SK-N-SH treated with all-trans-retinoic acid at 6 μM for 48 hours (cell line): ENCODE measurements around the gene FAM53A.

ENCODE experiments used
- ATAC-seq: fragments of 200-7000 bp; cut with Tn5 transposase; 3 replicates; pipeline ENCODE4 v1.9.1; 2020; ENCODE audit warnings: mild to moderate bottlenecking, moderate library complexity
- ARNTL ChIP-seq: fragments of 450-650 bp; formaldehyde crosslinking; IDR thresholded peaks from 2 replicates; pipeline ENCODE4 v1.5.0; 2020; ENCODE audit warnings: low read depth, mild to moderate bottlenecking, moderate library complexity, borderline replicate concordance
- CSDC2 ChIP-seq: fragments of 250-450 bp; sonication (Bioruptor Pico); IDR thresholded peaks from 2 replicates; pipeline ENCODE4 v1.5.0; 2020; ENCODE audit warnings: mild to moderate bottlenecking, moderate library complexity
- CSRNP3 ChIP-seq: fragments of 250-450 bp; sonication (Bioruptor Pico); IDR thresholded peaks from 2 replicates; pipeline ENCODE4 v1.5.1; 2021; ENCODE audit warnings: mild to moderate bottlenecking, moderate library complexity
- GLIS3 ChIP-seq: fragments of 250-450 bp; sonication (Bioruptor Pico); IDR thresholded peaks from 2 replicates; pipeline ENCODE4 v1.5.0; 2020; ENCODE audit warnings: mild to moderate bottlenecking, moderate library complexity
- ISL1 ChIP-seq: fragments of 250-450 bp; sonication (Bioruptor Pico); IDR thresholded peaks from 2 replicates; pipeline ENCODE4 v2.1.2; 2022; ENCODE audit warnings: mild to moderate bottlenecking, moderate library complexity
- OSR1 ChIP-seq: fragments of 250-450 bp; sonication (Bioruptor Pico); IDR thresholded peaks from 2 replicates; pipeline ENCODE4 v1.8.0; 2022; ENCODE audit warnings: moderate library complexity, mild to moderate bottlenecking, inconsistent platforms
- POU6F1 ChIP-seq: fragments of 250-450 bp; sonication (Bioruptor Pico); IDR thresholded peaks from 2 replicates; pipeline ENCODE4 v1.8.0; 2021; ENCODE audit warnings: low read depth, mild to moderate bottlenecking, moderate library complexity, borderline replicate concordance
- PPARA ChIP-seq: fragments of 250-450 bp; sonication (Bioruptor Pico); IDR thresholded peaks from 2 replicates; pipeline ENCODE4 v1.5.0; 2020; ENCODE audit warnings: mild to moderate bottlenecking, borderline replicate concordance
- RARB ChIP-seq: fragments of 250-450 bp; sonication (Bioruptor Pico); IDR thresholded peaks from 2 replicates; pipeline ENCODE4 v1.8.0; 2021; ENCODE audit warnings: mild to moderate bottlenecking, moderate library complexity
- SNAI2 ChIP-seq: fragments of 250-450 bp; sonication (Bioruptor Pico); IDR thresholded peaks from 2 replicates; pipeline ENCODE4 v1.5.0; 2020; ENCODE audit warnings: mild to moderate bottlenecking, moderate library complexity
- TCF4 ChIP-seq: fragments of 250-450 bp; sonication (Bioruptor Pico); IDR thresholded peaks from 2 replicates; pipeline ENCODE4 v1.8.0; 2021; ENCODE audit warnings: mild to moderate bottlenecking, moderate library complexity, borderline replicate concordance
- TOX ChIP-seq: fragments of 250-450 bp; sonication (Bioruptor Pico); IDR thresholded peaks from 2 replicates; pipeline ENCODE4 v1.8.0; 2021; ENCODE audit warnings: mild to moderate bottlenecking, moderate library complexity, borderline replicate concordance
- TSHZ2 ChIP-seq: fragments of 250-450 bp; sonication (Bioruptor Pico); IDR thresholded peaks from 2 replicates; pipeline ENCODE4 v1.5.0; 2020; ENCODE audit warnings: mild to moderate bottlenecking, moderate library complexity
- ZC3H10 ChIP-seq: fragments of 250-450 bp; sonication (Bioruptor Pico); IDR thresholded peaks from 2 replicates; pipeline ENCODE4 v1.5.1; 2021; ENCODE audit warnings: mild to moderate bottlenecking, moderate library complexity
- ZFP3 ChIP-seq: fragments of 250-450 bp; sonication (Bioruptor Pico); IDR thresholded peaks from 2 replicates; pipeline ENCODE4 v1.5.0; 2020; ENCODE audit warnings: mild to moderate bottlenecking, moderate library complexity
- ZNF565 ChIP-seq: fragments of 450-650 bp; formaldehyde crosslinking; conservative IDR thresholded peaks from 2 replicates; pipeline ENCODE4 v1.5.0; 2020; ENCODE audit warnings: low read depth, mild to moderate bottlenecking, moderate library complexity
- ZNF8 ChIP-seq: fragments of 450-650 bp; formaldehyde crosslinking; IDR thresholded peaks from 2 replicates; pipeline ENCODE4 v1.5.0; 2020; ENCODE audit warnings: mild to moderate bottlenecking, moderate library complexity
- TF ChIP-seq, protein P1 (sequence below): fragments of 250-450 bp; sonication (Bioruptor Pico); IDR thresholded peaks from 2 replicates; pipeline ENCODE4 v1.8.0; 2020; ENCODE audit warnings: mild to moderate bottlenecking, moderate library complexity, borderline replicate concordance

Gene FAM53A

GRCh38 chr4:1676605-1677525 lies 7.2 kb downstream of the FAM53A start:
- no peak for ATAC-seq

GRCh38 chr4:1675802-1676137 lies 8.3 kb downstream of the FAM53A start:
- ATAC-seq, result no peak
- TF ChIP-seq ISL1 (no peak), ZNF565 (CRISPR knock-in tag) (no peak), CSRNP3 (no peak), TOX (CRISPR knock-in tag) (no peak), OSR1 (CRISPR knock-in tag) (no peak), TCF4 (CRISPR knock-in tag) (no peak), CSDC2 (CRISPR knock-in tag) (no peak)
- TF ChIP-seq, all 23 proteins: peak for 0

More at GRCh38 chr4:1676605-1677525, 7.2 kb downstream of the FAM53A start:
- TF ChIP-seq RARB, result no peak
- TF ChIP-seq ISL1, result no peak
- no peak for TF ChIP-seq ZNF8 (CRISPR knock-in tag)
- no peak for TF ChIP-seq POU6F1 (CRISPR knock-in tag)

DNA sequence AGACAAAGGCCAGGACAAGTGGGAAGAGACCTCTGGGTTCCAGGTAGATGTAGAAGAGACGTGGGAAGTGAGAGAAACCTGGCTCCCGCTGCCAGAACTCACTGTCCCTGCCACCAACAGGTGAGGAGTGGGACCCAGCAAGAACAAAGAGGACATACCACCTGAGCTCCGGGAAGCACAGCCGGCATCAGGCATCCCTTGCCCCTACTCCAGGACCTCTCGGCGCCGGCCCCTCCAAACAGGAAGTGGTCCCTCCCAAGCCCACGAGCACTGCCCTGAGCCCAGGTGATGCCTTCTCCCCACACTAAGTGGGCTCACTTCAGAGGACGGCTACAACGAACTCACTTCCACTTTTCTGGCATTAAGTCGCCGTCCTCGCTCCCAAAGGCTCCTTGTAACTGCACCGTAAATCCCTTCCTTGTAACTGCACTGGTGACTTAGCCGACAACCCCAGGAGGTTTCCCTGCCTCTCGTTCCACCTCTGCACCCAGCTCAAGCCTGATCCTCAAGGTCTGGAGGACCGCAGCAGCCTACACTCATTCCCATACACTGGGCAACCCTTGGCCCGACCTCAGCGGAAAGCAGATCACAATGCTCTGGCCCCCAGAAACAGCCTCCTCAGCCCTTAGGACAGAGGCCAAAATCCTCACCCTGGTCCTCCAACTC lies 8.8 kb downstream of the FAM53A start:
- ATAC-seq, result no peak
- TF ChIP-seq ISL1 (no peak), CSRNP3 (no peak), ZFP3 (CRISPR knock-in tag) (no peak), TSHZ2 (CRISPR knock-in tag) (no peak), ZC3H10 (no peak), PPARA (CRISPR knock-in tag) (no peak), TCF4 (CRISPR knock-in tag) (no peak), ZNF8 (CRISPR knock-in tag) (no peak), GLIS3 (CRISPR knock-in tag) (no peak), OSR1 (CRISPR knock-in tag) (no peak)
- TF ChIP-seq, protein P1, sequence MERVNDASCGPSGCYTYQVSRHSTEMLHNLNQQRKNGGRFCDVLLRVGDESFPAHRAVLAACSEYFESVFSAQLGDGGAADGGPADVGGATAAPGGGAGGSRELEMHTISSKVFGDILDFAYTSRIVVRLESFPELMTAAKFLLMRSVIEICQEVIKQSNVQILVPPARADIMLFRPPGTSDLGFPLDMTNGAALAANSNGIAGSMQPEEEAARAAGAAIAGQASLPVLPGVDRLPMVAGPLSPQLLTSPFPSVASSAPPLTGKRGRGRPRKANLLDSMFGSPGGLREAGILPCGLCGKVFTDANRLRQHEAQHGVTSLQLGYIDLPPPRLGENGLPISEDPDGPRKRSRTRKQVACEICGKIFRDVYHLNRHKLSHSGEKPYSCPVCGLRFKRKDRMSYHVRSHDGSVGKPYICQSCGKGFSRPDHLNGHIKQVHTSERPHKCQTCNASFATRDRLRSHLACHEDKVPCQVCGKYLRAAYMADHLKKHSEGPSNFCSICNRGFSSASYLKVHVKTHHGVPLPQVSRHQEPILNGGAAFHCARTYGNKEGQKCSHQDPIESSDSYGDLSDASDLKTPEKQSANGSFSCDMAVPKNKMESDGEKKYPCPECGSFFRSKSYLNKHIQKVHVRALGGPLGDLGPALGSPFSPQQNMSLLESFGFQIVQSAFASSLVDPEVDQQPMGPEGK, result no peak

DNA sequence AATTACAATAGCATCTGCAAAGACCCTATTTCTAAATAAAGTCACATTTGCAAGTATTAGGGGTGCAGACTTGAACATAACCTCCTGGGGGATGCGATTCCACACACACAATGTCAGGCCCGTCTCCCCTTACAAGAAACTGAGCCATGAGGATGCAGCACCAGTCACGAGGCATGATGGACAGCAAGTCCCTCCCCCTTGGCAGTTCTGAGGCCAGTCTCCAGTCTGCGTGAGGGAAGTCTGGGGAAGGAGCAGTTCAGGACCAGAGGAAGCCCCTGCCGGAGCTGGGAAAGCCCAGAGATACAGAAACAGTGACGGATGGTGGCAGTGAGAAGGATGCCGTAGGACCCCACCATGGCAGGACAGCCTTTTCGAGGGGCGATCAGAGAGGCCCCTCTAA lies 9.4 kb downstream of the FAM53A start:
- TF ChIP-seq, protein P1, result no peak
- TF ChIP-seq ARNTL, result no peak
- no peak for TF ChIP-seq TCF4 (CRISPR knock-in tag)
- TF ChIP-seq SNAI2 (CRISPR knock-in tag), result no peak
- no peak for TF ChIP-seq CSRNP3
- TF ChIP-seq ZC3H10, result no peak
- TF ChIP-seq GLIS3 (CRISPR knock-in tag), result no peak
- TF ChIP-seq, all 23 proteins: peak for 0
- ATAC-seq, result no peak
